Measurements from ENCODE around the gene AKNAD1.

DNA sequence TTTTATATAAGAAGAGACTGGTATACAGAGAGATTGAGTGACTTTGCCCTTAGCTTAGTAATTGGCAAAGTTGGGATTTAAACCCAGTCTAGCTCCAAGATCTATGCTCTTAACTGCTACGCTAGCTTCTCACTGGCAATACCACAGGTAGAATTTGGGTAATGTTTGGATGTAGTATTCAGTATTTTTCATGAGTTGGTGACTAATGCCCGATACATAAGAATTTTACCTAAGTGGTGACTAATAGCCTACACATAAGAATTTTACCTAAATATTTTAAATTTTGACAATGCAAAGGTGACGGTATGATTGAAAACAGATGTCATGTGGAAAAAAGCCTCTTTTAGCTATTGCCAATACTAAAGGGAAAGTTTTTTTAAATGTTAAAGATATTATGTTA is 44.2 kb upstream of the AKNAD1 start:
- TF ChIP-seq CTCF (IDR thresholded peaks at IDR 0.05) (no peak), POLR2AphosphoS5 (IDR thresholded peaks at IDR 0.05) (no peak), POLR2A (IDR thresholded peaks at IDR 0.05) (no peak), EP300 (IDR thresholded peaks at IDR 0.05) (no peak)

Measured in stomach (tissue), 4 donors.